Activated CD8-positive, alpha-beta memory T cell treated with anti-CD3 and anti-CD28 coated beads, Interleukin-2, amount 50 U/mL, for 24 hours (primary cell): ENCODE measurements around the gene NCBP1.
"Not testable (repeated sequence)": the region's sequence is repeated elsewhere in the genome, so short reads cannot be mapped to it uniquely, and the experiment has no call there.

ENCODE experiments used
- DNase-seq: peaks from one replicate; pipeline ENCODE4 v3.0.0-alpha.2; 2020; ENCODE audit errors: extremely low read depth

Gene NCBP1

GRCh38 chr9:97672403-97672802, 38.8 kb downstream of the NCBP1 start:
- no peak for DNase-seq

DNA sequence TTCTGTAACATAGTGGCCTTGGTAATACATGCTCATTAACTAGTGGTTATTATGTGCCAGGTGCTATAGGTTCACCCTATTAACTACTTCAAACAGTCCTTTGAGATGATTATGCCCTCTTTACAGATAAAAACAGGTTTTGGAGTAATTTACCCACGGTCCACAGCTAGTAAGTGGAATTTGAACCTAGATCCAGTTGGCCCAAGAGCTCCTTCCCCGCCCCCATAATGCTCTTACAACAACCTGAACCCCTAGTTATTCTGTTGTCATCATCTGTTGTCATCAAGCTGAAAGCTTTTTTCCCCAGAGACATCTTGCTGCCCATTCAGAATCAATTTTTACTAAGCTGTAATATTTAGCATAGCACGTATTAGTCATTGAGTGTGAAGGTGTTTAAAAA, 40.3 kb downstream of the NCBP1 start:
- DNase-seq: no peak

DNA sequence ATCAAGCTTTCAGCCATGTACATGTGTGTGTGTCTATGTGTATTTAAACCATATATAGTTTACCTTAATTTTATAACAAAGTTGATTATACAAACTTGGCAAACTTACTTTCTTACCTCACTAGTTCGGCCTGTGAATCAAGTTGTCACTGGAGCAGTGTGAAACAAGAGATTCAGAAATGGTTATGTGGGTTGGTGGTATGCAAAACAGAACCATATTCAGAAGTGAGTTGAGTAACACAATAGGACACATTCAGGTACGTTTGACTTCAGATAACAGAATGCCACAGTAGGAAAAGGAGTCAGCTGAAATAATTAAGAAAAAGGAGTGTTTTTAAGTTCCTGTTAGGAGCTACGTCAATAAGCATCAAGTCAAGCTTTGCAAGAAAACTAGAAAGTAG, 42.0 kb downstream of the NCBP1 start:
- DNase-seq: no peak

GRCh38 chr9:97682242-97682641, 48.6 kb downstream of the NCBP1 start:
- no peak for DNase-seq

DNA sequence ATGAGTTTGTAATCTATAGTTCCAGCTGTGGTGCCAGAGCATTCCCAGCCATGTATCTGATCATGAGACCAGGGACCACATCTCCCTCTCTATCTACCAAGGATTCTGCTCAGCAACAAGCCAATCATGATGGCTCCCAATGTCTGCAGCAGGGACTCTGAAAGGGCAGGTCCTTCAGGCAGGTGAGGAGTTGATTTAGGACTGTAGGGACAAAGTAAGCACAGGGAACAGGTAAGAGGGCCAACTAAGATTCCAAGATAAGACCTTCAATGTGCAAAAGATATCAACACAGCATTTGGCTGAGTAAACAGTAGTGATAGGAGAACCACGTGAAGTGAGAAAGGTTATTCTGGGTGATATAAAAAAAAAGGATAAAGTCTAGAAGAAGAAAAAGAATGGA, 55.0 kb downstream of the NCBP1 start:
- DNase-seq: no peak

DNA sequence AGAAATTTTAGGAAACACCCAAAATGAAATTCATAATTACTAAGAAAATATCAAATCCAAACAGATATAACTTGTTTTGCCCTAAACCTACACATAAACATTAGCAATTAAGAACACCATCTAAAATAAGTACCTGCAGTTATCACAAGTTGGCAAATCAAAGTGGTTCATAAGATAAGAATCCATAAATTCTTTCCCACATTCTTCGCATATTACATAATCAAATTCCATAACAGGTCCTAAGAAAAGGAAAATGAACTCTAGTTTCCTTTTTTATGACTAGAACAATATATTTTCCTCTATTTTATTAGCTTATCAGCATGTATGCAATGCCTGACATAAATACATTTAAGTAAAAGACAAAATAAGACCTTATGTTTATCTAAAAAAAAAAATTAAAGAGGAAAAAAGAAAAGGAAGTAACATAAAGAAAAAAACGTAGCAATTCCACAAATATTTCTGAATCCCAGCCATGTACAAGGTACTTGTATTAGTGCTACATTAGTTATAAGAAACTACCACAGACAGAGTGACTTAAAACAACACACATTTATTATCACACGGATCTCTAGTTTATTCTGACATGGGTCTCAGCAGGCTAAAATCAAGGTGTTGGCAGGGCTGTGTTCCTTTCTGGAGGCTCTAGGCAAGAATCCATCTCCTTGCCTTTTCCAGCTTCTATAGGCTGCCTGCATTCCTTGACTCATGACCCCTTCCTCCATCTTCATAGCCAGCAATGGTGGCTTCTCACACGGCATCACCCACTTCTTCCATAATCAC, 56.0 kb downstream of the NCBP1 start:
- no peak for DNase-seq

DNA sequence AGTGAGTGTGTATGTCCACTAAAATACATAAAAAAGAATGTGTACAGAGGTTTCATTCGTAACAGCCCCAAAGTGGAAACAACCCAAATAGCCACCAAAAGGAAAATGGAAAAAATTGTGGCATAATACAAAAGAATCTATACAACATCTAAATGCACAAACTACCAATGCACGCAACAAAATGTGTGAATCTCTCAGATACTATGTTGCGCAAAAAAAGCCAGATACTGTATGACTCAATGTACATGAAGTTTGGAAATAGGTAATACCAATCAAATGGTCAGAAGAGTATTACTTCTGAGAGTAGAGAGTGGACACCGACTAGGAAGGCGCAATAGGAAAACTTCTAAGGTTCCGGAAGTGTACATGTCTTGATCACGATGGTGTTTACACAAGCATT, 61.1 kb downstream of the NCBP1 start:
- DNase-seq: no peak

DNA sequence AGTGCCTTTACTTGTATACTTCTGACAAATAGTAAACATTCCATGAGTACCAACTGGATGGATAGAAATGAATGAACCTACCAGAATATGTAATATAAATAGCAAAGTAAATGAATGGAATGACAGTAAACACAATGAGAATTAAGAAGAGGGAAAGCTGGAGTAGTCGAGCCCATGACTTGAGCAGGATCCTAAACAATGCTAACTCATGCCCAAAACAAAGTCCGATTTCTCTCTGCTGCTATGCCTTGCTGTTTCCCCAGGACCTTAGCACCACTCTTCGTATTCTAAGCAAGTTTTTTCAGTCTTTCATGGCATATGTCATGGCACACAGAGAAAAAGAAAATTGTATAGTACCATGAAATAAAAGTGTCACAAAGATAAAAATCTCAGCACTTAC, 61.8 kb downstream of the NCBP1 start:
- no peak for DNase-seq

GRCh38 chr9:97695995-97696802, 62.6 kb downstream of the NCBP1 start:
- no peak for DNase-seq

DNA sequence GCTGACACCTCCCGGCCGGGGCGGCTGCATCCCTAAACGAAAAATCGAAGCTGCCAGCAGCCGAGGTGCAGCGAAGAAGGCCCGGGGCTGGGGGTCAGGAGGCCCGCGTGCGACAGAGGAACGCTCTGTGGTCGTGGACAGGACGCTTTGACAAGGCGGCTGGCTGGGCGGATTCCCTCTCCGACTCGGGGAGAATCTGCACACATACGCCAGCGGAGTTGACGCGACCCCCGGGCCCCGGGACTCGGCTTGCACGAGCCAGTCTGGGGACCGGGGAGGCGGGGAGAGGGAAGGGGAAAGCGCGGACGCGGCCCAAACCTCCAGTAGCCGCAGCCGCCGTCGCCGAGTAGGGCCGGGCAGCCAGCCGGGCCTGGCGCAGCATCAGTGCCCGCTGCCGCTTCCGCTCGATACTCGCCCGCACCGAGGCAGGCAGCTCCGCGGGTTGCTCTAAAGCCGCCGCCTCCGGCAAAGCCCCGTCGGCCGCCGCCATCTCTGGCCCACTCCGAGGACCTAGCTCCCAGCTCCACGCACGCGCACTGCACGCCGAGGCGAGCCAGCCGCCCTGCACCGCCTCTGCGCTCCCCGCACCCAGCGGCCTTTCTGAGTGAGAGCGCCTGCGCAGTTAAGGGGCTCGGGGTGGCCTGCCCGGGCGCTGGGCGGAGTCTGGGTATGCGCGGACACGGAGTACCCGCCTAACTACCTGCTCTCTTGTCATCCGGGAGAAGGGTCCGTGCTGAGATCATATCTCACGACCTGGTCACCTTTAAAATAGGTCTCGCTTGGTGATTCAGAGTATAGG, 63.4 kb downstream of the NCBP1 start, which contains the start of gene XPA:
Gene XPA, minus strand, starts transcription at position 538 of the 799 bp plus-strand sequence. Its CDS starts 48 bp downstream, at position 490.
- DNase-seq: peak; percentile 91

GRCh38 chr9:97697837-97698236, 64.2 kb downstream of the NCBP1 start:
- DNase-seq: no peak

GRCh38 chr9:97698865-97699264, 65.2 kb downstream of the NCBP1 start:
- no peak for DNase-seq

- DNase-seq: not testable (repeated sequence)
Observed at GRCh38 chr9:97699281-97699680, 65.7 kb downstream of the NCBP1 start.

- not testable (repeated sequence) for DNase-seq
Observed at GRCh38 chr9:97699824-97700223, 66.2 kb downstream of the NCBP1 start.

GRCh38 chr9:97703437-97704344, 70.1 kb downstream of the NCBP1 start:
- no peak for DNase-seq

DNA sequence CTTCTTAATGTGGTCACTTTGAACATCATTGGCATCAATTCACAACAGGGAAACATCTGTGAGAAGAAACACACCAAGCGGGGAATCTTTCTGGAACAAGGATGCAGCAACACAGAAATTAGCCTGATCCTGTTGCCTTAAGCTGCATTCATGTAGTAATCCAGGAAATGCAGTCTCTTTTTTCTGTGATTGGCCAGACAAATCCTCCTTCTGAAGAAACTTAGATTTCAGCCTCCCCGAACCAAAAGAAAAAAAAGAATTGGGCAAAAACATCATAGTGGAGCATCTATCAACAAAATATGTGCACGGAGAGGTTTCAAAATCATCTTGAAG, 70.7 kb downstream of the NCBP1 start:
- DNase-seq: no peak

GRCh38 chr9:97704851-97705250, 71.2 kb downstream of the NCBP1 start:
- no peak for DNase-seq

GRCh38 chr9:97705354-97705950, 71.8 kb downstream of the NCBP1 start:
- no peak for DNase-seq

GRCh38 chr9:97706246-97706645, 72.6 kb downstream of the NCBP1 start:
- no peak for DNase-seq

- no peak for DNase-seq
Observed at GRCh38 chr9:97710356-97711222, 77.0 kb downstream of the NCBP1 start.
